Ovary (tissue), 9 donors: ENCODE results near the gene RPUSD2. TPM values are rescaled to one million over a fixed set of nuclear protein-coding genes. Genes with fewer than 3 reads are reported as not detected.

Experiments used
- DNase-seq, 5 donors: peaks; one replicate each; pipeline ENCODE4 v3.0.0-alpha.2; 2019 to 2020
- H3K27ac ChIP-seq, 2 donors: fragments of 200-600 bp; one replicate each; pipeline versions ENCODE4 v1.5.1 to v1.8.0; 2019 to 2022
- H3K27me3 ChIP-seq: fragments of 200-600 bp; one replicate; pipeline ENCODE4 v1.8.0; 2022
- H3K36me3 ChIP-seq: fragments of 200-600 bp; sonication (generic); one replicate; pipeline ENCODE4 v1.5.1; 2019
- H3K4me1 ChIP-seq: one replicate; pipeline ENCODE4 v1.8.1; 2013; ENCODE audit warnings: mild to moderate bottlenecking, moderate library complexity; ENCODE audit not compliant: insufficient read depth
- H3K4me3 ChIP-seq: fragments of 200-600 bp; sonication (generic); one replicate; pipeline ENCODE4 v1.5.1; 2017
- H3K9me3 ChIP-seq, 2 donors: fragments of 200-600 bp in 1 of 2; sonication (generic) in 1 of 2; one replicate each; pipeline versions ENCODE4 v1.5.1 to v1.8.1; 2013 to 2019; ENCODE audit warnings: mild to moderate bottlenecking in 1 of 2, moderate library complexity in 1 of 2
- CTCF ChIP-seq, 3 donors: fragments of 450-650 bp in 2 of 3; fragments of 200-600 bp in 1 of 3; IDR thresholded peaks; one replicate each; pipeline versions ENCODE4 v1.5.1 to v1.8.0; 2016 to 2022; ENCODE audit warnings: antibody characterized with exemption in 3 of 3, mild to moderate bottlenecking in 1 of 3
- EP300 ChIP-seq: sonication (generic); formaldehyde crosslinking; IDR thresholded peaks from one replicate; pipeline ENCODE4 v1.6.1; 2017; ENCODE audit warnings: antibody characterized with exemption
- POLR2A ChIP-seq: fragments of 450-650 bp; IDR thresholded peaks from one replicate; pipeline ENCODE4 v1.6.1; 2017; ENCODE audit warnings: antibody characterized with exemption, mild to moderate bottlenecking, moderate library complexity
- WGBS, 3 donors: extraction: QIAGEN DNeasy Blood & Tissue Kit in 1 of 3; methylation state at CpG; one replicate each; pipeline versions ENCODE4 v1.1.5 to v1.1.7; 2013 to 2017; 5-methylcytosine and 5-hydroxymethylcytosine counted together
- intact Hi-C, 4 donors: fragments of 100-400 bp; cut with DNase I; formaldehyde crosslinking; loops; one replicate each; pipeline versions ENCODE4 v1.11.0 to v1.15.1; 2022 to 2023
- polyA plus RNA-seq, 2 donors: library from polyadenylated mRNA; stranded (reverse); fragments of 200-250 nt in 1 of 2; fragments of 350-450 nt in 1 of 2; fragmentation: Illumina TruSeq in 1 of 2; extraction: RNeasy Lipid Tissue Mini Kit (QIAGEN cat#74804) in 1 of 2; gene quantifications; one replicate each; pipeline ENCODE4 v1.2.3, GENCODE V29; 2013 to 2014
- total RNA-seq, 7 donors: library from RNA; depleted of rRNA in 2 of 7; stranded (reverse); fragments of >200 nt in 2 of 7; fragmentation: NEBNext Ultra II Directional in 3 of 7; extraction: Animal tissue kit (Norgen Biotek cat#: 25700) in 3 of 7; gene quantifications; one replicate each; pipeline versions ENCODE4 v1.1.0 to v1.2.4, GENCODE V29; 2016 to 2023
- donor health status: DM: no; HTN: no; CAD: no; lungs with moderate emphysema.
- donor health status: DM: no; HTN: no; CAD: no.
- donor health status: Bipolar disorder and iron deficiency.
- donor health status: DM: yes; HTN: yes; CAD: no.
- donor health status: DM: no; HTN: no; CAD: no.
- donor health status: DM: yes; HTN: yes; CAD: no.

RPUSD2 gene
- total and polyA plus RNA-seq, 9 donors: 2.9 to 13.0 (median 9.7) TPM

- Histone ChIP-seq H3K27ac (no peak overlapping the region), H3K27me3 (no peaks in the 10 kb centered on the region), H3K9me3 (no peaks in the 10 kb centered on the region), H3K36me3 (no peaks in the 10 kb centered on the region), H3K4me1 (no peaks in the 10 kb centered on the region), H3K4me3 (no peak overlapping the region)
- no peak for TF ChIP-seq CTCF (IDR thresholded peaks at IDR 0.05)
- TF ChIP-seq POLR2A: no peak
- TF ChIP-seq EP300: no peak
- intact Hi-C loops: no loop called here
- no peak for DNase-seq
- 89 to 92% (median 92%) methylated on average over 3 of the region's 3 CpGs for WGBS, 3 donors
These were observed 26.0 kb upstream of the RPUSD2 start for GRCh38 chr15:40543082-40543481.

- TF ChIP-seq EP300 (no peak), CTCF (IDR thresholded peaks at IDR 0.05) (no peak), POLR2A (no peak)
- no peak overlapping the region for H3K27ac ChIP-seq
- no peaks in the 10 kb centered on the region for H3K36me3 ChIP-seq
- no peaks in the 10 kb centered on the region for H3K9me3 ChIP-seq
- 76 to 83% (median 80%) methylated on average over 5 of the region's 5 CpGs for WGBS, 3 donors
- intact Hi-C loops: no loop called here
- no peak overlapping the region for H3K4me3 ChIP-seq
- DNase-seq: no peak
- no peaks in the 10 kb centered on the region for H3K4me1 ChIP-seq
- H3K27me3 ChIP-seq: no peaks in the 10 kb centered on the region
These were observed 25.3 kb upstream of the RPUSD2 start for GRCh38 chr15:40543631-40544294.

GRCh38 chr15:40545457-40545856 lies 23.6 kb upstream of the RPUSD2 start:
- intact Hi-C loops: no loop called here
- H3K36me3 ChIP-seq: no peaks in the 10 kb centered on the region
- no peak for DNase-seq
- WGBS, 3 donors: 68 to 91% (median 70%) methylated on average over 1 of the region's 1 CpG
- no peaks in the 10 kb centered on the region for H3K27me3 ChIP-seq
- H3K27ac ChIP-seq: no peak overlapping the region
- no peaks in the 10 kb centered on the region for H3K9me3 ChIP-seq
- H3K4me1 ChIP-seq: no peaks in the 10 kb centered on the region
- TF ChIP-seq CTCF (IDR thresholded peaks at IDR 0.05) (no peak), EP300 (no peak), POLR2A (no peak)
- no peak overlapping the region for H3K4me3 ChIP-seq

GRCh38 chr15:40548610-40549009 lies 20.5 kb upstream of the RPUSD2 start:
- 85 to 100% (median 92%) methylated on average over 2 of the region's 2 CpGs for WGBS, 3 donors
- H3K27ac ChIP-seq: no peak overlapping the region
- intact Hi-C loops: no loop called here

More at GRCh38 chr15:40548610-40549009, 20.5 kb upstream of the RPUSD2 start:
- Histone ChIP-seq H3K4me1 (no peaks in the 10 kb centered on the region), H3K4me3 (no peak overlapping the region), H3K27me3 (no peaks in the 10 kb centered on the region), H3K36me3 (no peaks in the 10 kb centered on the region), H3K9me3 (no peaks in the 10 kb centered on the region)
- DNase-seq: no peak
- no peak for TF ChIP-seq EP300
- TF ChIP-seq POLR2A: no peak
- no peak for TF ChIP-seq CTCF (IDR thresholded peaks at IDR 0.05)
